NCI-H1694 (cell line): ENCODE results near the gene LCNL1.
A peak's percentile ranks its signal among the peaks of the same experiment; 100 is the strongest.

Experiments used
- DNase-seq: peaks from one replicate; lab custom pipeline; 2025; lab: John Stamatoyannopoulos, UW

LCNL1 gene

DNA sequence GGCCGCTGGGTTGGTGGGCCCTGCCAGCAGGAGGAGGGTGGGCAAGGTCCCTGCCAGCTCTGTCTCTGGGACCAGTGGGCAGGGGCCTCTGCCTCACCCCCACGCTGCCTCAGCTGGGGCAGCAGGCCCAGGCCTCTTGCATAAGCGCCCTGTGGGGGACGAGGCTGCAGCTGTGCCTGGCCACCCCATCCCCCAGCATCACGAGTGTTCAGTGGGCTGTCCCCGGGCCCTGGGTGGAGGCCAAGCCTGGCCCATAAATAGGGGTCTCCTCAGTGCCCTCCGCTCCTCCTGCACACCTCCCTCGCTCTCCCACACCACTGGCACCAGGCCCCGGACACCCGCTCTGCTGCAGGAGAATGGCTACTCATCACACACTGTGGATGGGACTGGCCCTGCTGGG, 5.6 kb upstream of the LCNL1 start, which contains the start of gene PTGDS:
TSS of gene PTGDS (plus strand) at position 282 of the 400 bp plus-strand sequence. CDS start at position 357, 75 bp downstream.
- no peak for DNase-seq

DNA sequence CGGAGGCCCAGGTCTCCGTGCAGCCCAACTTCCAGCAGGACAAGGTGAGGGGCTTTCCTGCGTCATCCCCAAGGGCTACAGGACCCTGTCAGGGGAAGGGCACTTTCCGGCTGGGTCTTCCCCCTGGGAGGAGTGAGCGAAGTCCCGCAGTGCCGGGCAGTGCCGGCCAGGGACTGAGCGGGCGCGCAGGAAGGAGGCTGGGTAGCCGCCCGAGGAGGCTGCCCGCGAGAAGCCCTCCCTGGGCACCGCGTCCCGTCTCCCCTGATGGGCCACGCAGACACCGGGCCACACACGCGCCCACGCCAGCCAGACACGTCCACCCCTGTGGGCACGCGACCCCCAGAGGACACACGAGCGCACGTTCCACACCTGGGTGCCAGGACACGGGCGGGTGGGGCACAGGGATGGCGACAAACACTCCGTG, 5.1 kb upstream of the LCNL1 start:
- DNase-seq, result no peak

DNA sequence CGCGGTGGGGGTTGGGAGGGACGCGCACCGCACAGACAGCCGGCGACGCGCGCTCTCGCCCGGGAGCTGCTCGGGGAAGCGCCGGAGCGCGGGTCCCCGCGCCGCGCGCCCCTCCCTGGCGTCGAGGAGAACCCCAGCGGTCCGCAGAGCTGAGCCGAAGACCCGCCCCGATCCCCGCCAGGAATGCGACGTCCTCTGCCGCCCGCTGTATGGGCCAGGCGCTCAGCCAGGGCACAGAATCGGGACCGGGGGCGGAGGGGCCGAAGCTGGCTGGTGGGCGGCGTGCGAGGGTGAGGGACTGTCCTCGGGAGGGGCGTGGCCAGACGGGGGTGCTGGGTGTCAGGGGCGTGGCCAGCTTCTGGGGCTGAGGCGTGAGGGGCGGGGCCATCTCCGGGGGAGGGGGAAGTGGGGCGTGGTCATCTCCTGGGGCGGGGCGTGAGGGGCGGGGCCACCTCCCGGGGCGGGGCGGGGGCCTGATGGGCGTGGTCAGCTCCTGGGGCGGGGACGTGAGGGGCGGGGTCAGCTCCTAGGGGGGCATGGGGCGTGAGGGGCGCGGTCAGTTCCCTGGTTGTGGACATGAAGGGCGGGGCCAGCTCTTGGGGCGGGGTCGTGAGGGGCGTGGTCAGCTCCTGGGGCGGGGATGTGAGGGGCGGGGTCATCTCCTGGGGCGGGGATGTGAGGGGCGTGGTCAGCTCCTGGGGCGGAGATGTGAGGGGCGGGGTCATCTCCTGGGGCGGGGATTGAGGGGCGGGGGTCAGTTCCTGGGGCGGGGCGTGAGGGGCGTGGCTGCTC, 4.5 kb upstream of the LCNL1 start:
- no peak for DNase-seq

DNA sequence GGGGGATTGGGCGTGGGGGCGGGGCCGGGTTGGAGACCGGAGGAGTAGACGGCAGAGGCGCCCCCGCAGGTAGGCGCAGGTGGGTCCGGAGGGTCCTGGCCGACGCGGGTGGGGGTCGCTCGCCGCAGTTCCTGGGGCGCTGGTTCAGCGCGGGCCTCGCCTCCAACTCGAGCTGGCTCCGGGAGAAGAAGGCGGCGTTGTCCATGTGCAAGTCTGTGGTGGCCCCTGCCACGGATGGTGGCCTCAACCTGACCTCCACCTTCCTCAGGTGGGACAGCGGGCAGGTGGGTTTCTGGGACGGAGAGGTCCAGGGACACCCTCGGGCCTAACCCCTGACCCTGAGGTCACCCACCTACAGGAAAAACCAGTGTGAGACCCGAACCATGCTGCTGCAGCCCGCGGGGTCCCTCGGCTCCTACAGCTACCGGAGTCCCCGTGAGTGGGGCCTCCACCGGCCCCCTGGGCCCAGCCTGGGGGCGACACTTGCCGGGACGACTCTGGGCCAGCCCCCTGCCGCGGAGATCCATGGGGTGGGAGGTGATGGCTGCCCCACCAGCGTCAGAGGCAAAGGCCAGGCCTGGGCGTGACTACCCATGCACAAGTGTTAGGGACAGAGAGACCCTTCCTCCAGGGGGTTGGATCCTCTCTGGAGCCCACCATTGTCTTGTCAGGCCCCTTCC, 3.8 kb upstream of the LCNL1 start:
- DNase-seq, result no peak

DNA sequence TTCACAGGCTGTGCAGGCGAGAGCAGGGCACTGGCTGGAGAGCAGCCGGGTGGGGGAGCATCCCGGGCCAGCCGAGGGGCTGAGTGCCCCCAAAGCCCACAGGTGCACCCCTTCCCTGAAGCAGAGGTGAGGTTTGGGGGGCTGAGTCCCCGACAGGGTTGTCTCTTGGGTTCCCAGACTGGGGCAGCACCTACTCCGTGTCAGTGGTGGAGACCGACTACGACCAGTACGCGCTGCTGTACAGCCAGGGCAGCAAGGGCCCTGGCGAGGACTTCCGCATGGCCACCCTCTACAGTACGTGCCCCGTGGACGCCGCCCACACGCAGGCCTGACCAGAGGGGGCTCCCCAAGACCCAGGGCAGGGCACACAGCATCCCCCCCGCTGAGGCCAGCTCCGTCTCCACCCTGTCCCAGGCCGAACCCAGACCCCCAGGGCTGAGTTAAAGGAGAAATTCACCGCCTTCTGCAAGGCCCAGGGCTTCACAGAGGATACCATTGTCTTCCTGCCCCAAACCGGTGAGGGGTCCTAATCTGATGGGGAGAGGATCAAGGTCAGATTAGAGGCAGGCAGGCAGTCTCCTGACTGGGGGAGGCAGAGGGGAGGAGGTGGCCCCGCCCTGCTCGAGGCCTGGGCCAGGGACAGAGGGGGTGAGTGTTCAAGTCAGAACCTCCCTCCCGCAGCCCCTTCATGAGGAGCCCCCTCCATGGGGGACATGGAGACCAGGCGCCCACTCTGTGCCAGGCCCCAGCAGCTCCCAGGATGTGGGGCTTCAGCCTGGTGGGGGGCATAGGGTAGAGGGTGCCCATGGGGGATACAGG, 2.8 kb upstream of the LCNL1 start:
- no peak for DNase-seq

DNA sequence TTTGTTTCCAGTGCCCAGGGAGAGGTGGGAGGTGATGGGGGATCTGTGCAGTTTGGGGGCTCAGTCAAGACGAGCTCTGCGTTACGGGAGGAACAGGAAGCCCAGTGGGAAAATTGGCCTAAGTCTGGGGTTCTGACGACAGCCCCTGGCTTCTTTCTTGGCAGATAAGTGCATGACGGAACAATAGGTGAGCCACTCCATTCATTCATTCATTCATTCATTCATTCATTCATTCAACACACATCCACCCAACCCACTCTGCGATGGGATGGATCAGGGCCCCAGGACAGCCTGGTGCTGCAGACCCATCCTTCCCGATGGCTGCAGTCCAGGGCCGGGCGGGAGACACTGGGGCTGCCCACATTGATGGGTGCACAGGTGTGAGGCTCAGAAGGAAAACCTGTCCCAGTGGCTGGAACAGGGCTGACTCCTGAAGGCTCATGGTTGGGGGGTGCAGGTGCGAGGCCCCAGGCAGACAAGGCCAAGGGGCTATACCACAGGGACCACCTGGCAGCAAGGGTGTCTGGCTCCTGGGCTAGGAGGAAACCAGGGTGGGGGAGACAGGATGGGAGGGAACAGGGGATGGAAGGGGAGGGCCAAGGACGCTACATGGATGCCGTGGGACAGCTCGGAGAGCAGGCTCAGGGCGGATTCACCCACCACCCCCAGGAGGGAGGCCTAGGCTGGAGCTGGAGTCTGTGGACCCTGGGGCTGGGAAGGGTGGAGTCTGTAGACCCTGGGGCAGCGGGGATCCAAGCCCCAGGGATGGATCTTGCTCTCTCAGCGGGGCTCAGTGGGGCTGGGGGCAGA, 1.9 kb upstream of the LCNL1 start:
- DNase-seq, result no peak

DNA sequence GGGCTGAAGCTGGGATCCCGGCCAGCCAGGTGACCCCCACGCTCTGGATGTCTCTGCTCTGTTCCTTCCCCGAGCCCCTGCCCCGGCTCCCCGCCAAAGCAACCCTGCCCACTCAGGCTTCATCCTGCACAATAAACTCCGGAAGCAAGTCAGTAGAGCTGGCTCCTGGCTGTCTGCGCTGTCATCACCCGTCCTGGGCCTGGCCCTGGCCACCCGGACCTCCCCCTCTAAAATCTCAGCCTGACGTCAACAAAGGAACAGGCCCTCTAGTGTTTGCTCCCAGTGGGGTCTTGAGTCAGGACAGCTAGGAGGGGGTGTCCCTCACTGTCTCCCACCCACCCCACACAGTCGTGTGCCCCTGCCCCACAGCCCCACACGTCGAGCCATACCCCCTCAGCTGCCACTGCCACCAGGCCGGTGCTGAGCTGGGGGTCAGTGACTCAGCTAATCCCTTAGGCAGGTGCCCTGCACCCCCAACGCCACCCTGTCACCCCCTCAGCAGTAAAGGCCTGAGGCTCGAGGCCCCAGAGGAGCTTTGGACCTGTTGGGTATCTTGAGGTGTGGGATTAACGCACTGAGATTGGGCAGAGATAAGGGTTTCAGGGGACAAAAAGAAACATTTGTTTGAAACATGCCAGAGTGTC, 1.1 kb upstream of the LCNL1 start:
- no peak for DNase-seq

DNA sequence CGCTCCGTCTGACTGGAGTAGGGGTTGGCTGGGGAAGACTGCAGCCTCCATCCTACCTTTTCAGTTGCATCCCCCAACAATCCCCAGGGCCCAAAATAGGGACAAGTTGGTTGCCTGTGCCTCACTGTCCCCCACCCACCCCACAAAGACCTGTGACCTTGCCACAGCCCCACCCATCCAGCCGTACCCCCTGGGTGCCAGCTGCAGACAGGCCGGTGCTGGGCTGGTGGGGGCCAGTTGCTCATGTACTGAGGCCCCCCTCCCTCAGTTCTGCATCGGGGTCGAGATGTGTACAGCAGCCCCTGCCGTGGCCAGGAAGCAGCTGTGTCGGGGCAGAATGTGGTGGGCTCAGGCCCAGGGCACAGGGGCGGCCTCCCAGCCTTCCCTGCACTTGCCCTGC, 374 bp downstream of the LCNL1 start:
- DNase-seq, result no peak

DNA sequence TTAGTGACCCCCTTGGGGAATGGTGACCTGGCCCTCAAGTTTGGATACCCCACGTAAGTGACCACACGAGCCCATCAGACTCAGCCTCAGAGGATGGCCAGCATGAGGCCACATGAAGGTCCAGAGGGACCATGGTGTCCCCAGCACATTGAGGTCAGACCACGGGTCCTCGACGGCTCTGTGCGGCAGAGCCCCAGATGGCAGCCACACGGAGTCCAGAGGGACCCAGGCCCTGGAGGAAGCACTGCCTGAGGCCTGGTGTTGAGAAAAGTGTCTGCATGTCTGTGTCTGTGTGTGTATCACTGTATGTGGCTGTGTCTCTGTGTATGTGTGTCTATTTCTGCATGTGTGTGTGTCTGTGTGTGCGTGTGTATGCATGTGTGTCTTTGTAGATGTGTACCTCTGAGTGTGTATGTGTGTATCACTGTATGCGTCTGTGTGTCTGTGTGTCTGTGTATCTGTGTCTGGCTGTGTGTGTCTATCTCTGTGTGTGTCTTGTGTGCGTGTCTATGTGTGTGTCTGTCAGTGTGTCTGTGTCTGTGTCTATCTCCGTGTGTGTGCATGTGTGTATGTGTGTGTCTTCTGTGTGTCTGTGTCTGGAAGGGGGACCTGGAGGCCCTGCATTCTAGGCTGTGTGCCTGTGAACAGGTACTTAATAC, 992 bp downstream of the LCNL1 start:
- no peak for DNase-seq

DNA sequence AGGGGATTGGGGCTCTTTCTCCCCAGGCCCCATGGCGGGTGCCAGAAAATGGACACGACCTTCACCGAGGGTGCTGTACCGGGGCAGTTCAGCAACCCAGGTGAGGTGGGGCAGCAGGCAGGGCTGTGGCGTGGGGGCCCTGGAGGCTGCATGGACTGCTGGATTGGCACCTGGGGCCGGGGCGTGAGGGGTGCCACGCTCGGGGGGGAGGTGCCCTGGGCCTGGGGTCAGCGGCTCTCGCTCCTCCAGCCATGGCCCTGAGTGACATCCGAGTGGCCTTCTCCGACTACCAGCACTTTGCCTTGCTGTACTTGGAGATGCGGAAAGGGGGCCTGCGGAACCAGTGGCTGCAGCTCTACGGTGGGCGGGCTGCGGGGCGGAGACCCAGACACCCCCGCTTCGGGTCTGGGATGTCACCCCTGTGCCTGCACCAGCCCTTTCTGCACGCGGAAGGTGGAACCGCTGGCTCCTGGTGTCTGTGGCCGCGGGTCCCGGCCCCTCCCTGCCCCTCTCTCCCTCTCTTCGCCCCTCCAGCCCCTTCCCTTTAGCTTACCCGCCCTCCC, 1.8 kb downstream of the LCNL1 start:
- DNase-seq, result no peak

DNA sequence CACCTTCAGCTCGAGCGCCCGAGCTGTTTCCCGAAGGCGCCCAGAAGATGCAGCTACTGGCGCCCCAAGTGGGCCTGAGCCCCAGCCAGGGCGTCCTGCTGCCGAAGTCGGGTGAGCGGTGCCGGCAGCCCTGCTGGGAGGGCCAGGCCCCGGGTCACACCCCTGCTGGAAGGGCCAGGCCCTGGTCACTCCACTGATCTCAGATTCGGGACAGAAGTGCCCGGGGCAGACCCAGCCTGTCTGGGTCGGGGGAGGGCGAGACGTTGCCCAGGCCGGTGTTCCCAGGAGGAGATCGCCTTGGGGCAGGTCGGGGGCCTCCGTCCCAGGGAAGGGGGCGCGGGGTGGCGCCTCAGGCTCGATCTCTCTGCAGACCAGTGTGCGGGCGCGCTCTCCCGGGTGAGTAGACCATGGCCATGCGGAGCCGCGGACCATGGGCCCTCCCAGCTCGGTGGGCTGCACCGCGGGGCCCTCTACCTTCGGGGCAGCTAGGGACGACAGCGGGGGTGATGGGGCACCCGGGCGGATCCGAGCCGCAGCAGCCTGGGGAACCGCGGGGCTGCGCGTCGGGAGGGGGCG, 2.3 kb downstream of the LCNL1 start:
- no peak for DNase-seq

DNA sequence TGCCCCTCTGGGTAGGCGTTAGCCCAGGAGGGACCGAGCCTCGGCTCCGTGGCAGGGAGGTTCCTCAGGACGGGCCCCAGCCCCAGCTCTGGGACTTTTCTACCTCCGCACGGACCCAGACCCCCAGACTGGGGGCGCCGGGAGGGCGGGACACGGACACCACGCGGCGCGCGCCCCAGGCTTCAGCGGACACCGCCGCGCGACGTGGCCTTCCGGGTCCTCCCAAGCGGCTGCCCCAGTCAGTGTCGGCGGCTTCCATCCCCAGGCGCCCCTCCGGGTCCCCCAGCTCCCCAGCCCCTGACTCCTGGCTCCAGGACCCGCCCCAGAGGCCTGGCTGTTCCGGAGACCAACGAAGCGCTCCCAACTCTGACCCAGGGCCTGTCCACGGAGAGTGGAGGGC, 3.1 kb downstream of the LCNL1 start:
- no peak for DNase-seq

DNA sequence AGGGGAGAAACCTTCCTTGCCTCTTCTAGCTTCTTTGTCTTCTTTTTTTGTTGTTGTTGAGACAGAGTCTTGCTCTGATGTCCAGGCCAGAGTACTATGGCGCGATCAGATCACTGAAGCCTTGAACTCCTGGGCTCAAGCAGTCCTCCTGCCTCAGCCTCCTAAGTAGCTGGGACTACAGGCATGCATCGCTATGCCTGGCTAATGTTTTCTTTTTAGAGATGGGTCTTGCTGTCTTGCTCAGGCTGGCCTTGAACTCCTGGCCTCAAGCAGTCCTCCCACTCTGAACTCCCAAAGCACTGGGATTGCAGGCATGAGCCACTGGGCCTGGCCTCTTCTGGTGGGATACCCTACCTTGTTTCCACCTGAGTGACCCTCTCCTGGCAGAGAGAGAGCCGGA, 6.1 kb downstream of the LCNL1 start:
- no peak for DNase-seq

DNA sequence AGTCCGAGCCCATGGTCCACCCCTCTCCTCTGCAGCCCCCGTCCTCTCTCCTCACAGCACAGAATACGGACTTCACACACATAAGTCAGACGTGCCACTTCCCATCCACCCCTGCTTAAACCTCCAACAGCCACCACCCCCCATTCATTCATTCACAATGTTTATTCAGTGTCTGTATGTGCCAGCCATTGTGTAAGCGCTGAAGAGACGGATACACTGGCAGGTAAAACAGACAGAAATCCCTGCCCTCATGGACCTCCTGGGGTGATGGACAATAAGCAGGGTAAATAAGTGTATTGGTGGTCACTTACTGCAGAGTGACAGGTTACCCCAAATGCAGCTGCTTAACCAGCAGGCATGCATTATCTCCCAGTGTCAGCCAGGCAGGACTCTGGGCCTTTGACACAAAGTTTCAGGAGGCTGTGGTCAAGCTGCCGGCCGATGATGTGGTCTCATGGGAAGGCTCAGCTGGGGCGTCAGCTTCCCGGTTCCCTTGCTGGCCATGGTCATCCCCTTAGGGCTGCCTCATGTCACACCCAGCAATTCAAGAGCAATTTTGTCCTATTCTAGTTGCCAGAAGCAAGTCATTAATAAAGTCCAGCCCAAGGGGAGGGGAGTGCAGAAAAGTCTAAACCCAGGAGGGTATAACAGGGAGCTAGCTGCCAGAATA, 7.6 kb downstream of the LCNL1 start:
- no peak for DNase-seq

DNA sequence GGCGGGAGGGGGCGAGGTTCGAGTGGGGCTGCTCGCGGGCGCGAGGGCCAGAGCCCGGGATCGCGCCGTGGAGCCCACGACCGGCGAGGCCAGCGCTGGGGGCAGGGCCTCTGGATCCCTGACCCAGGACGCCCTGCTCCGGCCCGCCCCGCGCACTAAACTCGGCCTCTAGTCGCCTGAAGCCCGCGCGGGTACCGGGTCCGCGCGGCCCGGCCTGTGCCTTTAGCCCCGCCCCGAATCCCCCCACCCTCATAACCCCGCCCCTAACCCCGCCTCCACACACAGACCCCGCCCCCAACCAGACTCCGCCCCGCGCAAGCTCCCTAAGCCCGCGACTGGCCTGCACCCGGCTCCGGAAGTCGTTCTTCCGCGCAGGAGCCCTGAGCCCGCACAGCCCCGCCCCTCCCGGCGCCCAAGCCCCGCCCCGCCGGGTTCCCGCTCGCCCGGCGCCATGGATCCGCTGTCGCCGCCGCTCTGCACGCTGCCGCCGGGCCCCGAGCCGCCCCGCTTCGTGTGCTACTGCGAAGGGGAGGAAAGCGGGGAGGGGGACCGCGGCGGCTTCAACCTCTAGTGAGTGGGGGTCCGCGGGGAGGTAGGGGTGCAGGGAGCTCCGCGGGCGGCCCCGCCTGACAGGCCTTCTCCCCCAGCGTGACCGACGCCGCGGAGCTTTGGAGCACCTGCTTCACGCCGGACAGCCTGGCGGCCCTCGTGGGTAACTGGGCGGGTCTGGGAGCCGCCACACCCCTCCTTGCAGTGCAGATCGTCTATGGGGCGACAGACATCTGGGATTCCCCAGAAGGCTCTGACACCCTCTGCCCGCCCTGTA, 9.4 kb downstream of the LCNL1 start, which contains the start of gene PAXX:
TSS of gene PAXX (plus strand) at position 430 of the 826 bp plus-strand sequence. CDS start at position 452, 22 bp downstream.
- DNase-seq, result peak; percentile 34

DNA sequence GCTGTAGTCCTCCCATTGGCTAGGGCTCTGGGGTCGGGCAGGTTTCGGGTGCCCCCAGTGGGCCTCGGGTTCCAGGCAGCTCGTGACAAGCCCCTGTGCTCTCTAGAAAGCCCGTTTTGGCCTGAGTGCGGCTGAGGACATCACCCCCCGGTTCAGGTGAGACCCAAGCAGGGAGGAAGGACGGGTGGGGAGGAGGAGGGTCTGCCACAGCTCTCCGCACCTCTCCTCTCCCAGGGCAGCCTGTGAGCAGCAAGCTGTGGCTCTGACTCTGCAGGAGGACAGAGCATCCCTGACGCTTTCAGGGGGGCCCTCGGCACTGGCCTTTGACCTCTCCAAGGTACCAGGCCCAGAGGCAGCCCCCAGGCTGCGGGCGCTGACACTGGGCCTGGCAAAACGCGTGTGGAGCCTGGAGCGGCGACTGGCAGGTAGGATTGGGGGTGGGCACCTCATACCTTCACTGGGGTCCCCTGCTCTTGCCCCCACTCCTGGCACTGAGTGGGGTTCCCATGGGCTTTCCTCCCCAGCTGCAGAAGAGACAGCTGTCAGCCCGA, 10.1 kb downstream of the LCNL1 start:
- DNase-seq, result no peak

DNA sequence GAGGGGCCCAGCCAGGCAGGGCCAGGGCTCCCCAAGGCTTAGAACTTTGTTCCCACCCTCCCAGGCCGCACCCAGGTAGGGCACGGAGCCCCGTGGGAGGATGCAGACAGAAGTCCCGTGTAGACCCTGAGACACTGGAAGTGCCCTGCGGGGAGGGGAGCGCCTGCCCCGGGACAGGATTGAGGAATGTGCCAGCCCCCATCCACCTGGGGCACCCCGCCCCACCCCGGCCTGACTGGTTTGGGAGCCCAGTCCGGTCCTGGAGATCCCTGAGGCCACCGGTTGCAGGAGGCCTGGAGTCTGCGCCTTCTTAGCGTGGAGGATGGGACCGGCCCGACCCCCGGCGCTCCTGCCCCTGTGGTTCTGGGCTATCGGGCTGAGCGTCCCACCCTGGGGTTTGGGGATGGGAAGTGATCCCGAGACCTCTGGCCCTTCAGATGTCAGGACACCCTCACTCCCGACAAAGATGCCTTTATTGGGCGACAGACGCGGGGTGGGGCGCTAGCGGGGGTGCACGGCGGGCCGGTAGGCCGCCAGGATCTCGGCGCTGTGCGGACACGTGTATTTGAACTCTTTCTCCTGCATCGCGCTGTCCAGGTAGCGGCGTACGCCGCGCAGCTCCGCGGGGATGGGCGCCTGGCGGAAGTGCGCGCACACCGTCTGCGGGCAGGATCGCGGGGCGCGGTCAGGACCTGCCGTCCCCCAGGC, 11.5 kb downstream of the LCNL1 start:
- DNase-seq, result no peak

DNA sequence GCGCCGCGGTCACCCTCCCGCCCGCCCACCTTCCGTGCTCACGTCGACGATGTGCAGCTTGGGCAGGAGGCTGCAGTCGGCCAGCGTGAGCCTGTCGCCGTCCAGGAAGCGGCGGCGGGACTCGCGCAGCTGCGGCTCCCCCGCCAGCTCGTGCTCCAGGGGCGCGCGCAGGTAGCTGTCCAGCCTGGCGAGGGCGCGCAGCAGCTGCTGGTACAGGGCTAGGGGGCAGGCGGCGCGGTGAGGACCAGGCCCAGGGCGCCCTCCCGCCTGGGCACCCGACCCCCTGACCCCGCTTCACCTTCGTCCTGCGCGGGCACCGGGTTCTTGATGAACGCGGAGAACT, 12.1 kb downstream of the LCNL1 start:
- DNase-seq, result no peak
